DMS114 treated with DMSO at 0.1 percent for 48 hours (cell line): ENCODE measurements around the gene C11orf52.
A peak's percentile ranks its signal among the peaks of the same experiment; 100 is the strongest.
"Not testable (repeated sequence)": the region's sequence is repeated elsewhere in the genome, so short reads cannot be mapped to it uniquely, and the experiment has no call there.

Experiments used
- DNase-seq: peaks from one replicate; lab custom pipeline; 2025; ENCODE audit not compliant: unreplicated experiment; lab: John Stamatoyannopoulos, UW

C11orf52 gene, protein sequence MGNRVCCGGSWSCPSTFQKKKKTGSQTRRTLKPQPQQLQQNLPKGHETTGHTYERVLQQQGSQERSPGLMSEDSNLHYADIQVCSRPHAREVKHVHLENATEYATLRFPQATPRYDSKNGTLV

GRCh38 chr11:111918390-111919256 is at the start of gene C11orf52:
TSS of gene C11orf52 (plus strand) at chr11:111918913. CDS start at chr11:111918973, 60 bp downstream.
- no peak for DNase-seq

GRCh38 chr11:111870113-111870512 is 48.6 kb upstream of the C11orf52 start:
- no peak for DNase-seq

GRCh38 chr11:111870522-111870885 is 48.2 kb upstream of the C11orf52 start:
- no peak for DNase-seq

DNA sequence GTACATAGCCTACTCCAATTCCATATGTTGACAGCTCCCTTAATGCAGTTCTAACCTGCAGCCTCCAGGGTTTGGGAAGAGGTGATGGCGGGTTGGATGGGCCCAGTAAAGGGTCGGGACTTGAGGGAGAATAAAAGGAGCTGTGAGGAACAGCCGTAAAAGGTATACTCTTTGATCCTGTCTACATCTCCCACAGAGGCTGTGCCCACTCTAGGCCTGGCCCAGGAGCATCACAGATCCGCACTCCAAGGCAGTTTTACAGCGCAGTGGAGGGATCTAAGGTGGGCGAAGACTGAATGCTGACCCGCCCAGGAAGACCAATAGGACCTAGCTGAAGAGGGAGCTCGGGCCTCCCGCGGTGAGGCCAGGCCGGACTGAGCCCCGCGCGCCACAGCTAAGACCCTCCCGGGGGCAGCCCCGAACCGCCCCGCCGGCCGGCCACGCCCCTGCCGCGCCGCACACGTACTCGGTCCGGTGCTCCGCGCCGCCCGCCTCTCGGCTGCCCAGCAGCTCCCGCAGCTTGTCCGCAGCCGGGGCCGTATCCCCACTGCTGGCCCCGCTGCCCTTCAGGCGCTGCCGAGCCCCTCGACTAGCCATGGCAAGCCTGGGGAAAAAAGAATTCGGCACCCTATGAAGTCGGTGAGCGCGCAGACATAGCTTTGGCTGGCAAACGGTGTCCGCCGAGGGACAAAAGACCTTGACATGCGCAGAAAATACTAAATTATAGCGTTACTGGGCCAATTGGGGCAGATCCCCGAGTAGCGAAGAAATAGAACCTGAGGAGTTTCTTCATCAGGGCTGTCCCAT is 47.6 kb upstream of the C11orf52 start, which contains the start of gene ALG9:
ALG9 (minus strand) TSS at position 696 of the 807 bp plus-strand sequence; CDS start at position 597, 99 bp downstream.
- DNase-seq: peak; percentile 51

GRCh38 chr11:111871693-111872161 is 47.0 kb upstream of the C11orf52 start:
- no peak for DNase-seq

DNA sequence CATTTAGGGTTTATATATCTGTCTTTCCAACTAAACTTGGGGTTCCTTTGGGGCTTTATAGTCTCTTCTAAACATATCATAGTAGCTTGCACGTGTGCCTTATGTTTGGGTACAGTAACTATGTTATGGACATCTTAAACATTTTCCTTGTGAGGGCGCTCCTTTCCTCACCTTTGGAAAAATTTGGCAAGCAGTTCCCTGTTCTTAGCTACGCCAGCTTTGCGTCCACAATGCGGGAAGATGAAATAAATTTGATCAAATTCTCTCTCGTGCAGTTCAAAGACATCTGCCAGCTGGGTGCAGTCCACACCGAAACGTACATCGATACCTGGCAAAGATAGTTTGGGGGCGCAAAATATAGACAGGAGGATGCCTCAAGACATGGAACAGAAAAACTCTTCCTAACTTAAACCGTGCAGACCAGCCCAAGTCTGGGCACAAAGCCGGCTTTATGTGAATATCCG is 40.3 kb upstream of the C11orf52 start:
- DNase-seq: no peak

GRCh38 chr11:111878849-111879636 is 39.7 kb upstream of the C11orf52 start, which contains the start of the genes CFAP68 and FDXACB1:
TSS of gene CFAP68 (plus strand) at chr11:111879541. CDS start at chr11:111879561, 20 bp downstream.
TSS of gene FDXACB1 (minus strand) at chr11:111879165. CDS start at chr11:111879132, 33 bp downstream.
- DNase-seq: peak; percentile 80

- DNase-seq: no peak
These were observed 39.1 kb upstream of the C11orf52 start for GRCh38 chr11:111879637-111879960.

GRCh38 chr11:111882202-111882601 is 36.5 kb upstream of the C11orf52 start:
- DNase-seq: no peak

GRCh38 chr11:111885053-111885452 is 33.7 kb upstream of the C11orf52 start:
- DNase-seq: not testable (repeated sequence)

GRCh38 chr11:111886032-111886431 is 32.7 kb upstream of the C11orf52 start:
- DNase-seq: no peak

GRCh38 chr11:111886844-111887243 is 31.9 kb upstream of the C11orf52 start:
- no peak for DNase-seq

GRCh38 chr11:111905411-111905810 is 13.3 kb upstream of the C11orf52 start:
- no peak for DNase-seq

GRCh38 chr11:111906680-111907079 is 12.0 kb upstream of the C11orf52 start:
- DNase-seq: no peak

DNA sequence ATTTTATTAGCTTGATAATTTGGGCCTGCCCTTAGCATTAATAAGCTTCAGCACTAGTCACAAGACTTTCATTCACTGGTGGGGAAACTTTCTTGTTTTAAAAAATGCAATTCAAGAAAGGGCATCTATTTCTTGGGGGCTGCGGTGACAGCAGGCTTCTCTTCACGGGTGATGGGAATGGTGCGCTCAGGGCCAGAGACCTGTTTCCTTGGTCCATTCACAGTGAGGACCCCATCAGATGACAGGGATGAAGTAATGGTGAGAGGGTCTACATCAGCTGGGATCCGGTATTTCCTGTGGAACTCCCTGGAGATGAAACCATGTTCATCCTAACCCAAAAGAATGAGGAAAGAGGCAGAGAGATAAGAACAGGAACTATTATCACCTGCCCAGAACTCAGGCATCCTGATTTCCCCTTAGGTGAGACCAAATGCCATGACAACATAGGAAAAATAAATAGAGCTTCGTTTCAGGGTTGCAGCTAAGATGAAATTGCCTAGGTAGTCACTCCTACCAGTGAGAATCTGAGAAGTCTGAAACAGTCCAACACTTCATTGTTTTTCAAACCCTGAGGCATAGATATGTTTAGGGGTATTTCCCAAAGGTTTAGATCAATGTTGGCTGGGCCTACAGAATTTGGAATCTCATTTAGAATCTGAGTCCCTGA is 9.9 kb upstream of the C11orf52 start:
- DNase-seq: no peak

DNA sequence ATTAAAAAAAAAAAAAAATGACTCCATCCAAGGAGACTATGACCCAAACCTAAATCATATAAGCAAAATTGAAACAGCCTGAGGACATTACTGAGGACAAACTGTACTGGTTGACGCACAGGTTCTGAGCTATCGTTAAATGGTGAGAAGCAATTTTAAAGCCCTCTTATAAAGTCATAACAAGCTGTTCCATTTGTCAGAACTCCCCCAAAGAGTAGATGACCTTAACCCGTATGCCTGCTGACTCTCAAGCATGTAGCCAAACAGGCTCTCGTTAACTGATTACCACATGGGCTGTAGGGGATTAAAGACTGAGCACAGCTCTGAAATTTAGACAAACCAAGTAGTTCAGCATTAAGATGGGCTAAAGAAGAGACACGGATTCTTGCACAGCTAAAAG is 9.3 kb upstream of the C11orf52 start:
- no peak for DNase-seq

- DNase-seq: no peak
These were observed 7.8 kb upstream of the C11orf52 start for GRCh38 chr11:111910676-111911562.

DNA sequence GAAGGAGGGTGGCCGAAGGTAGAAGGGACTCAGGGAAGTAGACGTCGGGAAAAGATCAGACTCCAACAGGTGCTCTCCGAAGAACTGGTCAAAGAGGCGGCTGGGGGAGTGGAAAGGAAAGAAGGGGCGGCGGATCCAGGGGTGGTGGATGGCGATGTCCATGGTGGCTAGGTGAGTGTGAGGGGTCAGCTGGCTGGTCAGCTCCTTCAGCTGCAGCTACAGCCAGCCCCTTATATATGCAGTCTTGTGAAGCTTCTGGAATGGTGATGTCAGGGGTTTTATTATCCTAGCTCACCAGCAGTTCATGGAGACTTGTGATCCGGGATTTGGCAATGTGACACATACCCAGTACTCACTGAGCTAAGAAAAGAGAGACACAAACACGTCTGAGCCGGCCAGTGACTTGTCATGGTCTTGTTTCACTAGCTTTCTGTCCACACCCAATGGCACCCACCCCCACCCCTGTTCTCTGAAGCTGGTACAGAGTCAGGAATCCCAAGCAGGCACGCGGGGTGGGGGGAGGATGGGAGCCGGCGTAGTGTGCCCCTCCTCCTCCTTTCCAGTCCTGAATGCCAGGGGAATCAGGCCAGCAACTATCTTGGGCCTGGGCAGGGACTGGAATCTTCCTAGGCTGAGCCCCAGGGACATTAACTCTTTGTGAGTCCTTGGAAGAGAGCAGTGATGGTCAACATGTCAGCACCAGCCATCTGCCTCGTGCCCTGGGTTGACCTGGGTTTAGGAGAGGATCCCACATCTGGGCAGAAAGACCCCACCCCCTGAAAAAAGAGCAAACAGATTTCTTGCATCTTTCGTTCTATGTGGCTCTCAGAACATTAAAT is 6.9 kb upstream of the C11orf52 start, which contains the start of gene CRYAB:
CRYAB (minus strand) TSS at position 208 of the 839 bp plus-strand sequence; CDS start at position 162, 46 bp downstream.
- no peak for DNase-seq
